Tibial artery (tissue), 4 donors: Measurements from ENCODE around the gene MDH1.

Source experiments
- DNase-seq, 2 donors: peaks; one replicate each; pipeline ENCODE4 v3.0.0-alpha.2; 2019
- H3K27ac ChIP-seq, 2 donors: fragments of 200-600 bp; sonication (generic) in 1 of 2; 1 replicate in 1 of 2; 2 replicates in 1 of 2; pipeline ENCODE4 v1.5.1; 2018 to 2019; ENCODE audit warnings: mild to moderate bottlenecking in 1 of 2
- H3K27me3 ChIP-seq, 2 donors: fragments of 200-600 bp; sonication (generic) in 1 of 2; one replicate each; pipeline versions ENCODE4 v1.5.1 to v1.6.0; 2016 to 2019
- H3K36me3 ChIP-seq, 3 donors: fragments of 200-600 bp; sonication (generic) in 2 of 3; one replicate each; pipeline ENCODE4 v1.5.1; 2016 to 2019; ENCODE audit warnings: mild to moderate bottlenecking in 2 of 3
- H3K4me1 ChIP-seq, 4 donors: fragments of 200-600 bp; sonication (generic) in 2 of 4; 1 replicate in 3 of 4; 2 replicates in 1 of 4; pipeline ENCODE4 v1.5.1; 2016 to 2019
- H3K4me3 ChIP-seq, 2 donors: fragments of 200-600 bp; sonication (generic) in 1 of 2; 1 replicate in 1 of 2; 2 replicates in 1 of 2; pipeline ENCODE4 v1.5.1; 2018 to 2019; ENCODE audit warnings: mild to moderate bottlenecking in 2 of 2
- H3K9me3 ChIP-seq, 3 donors: fragments of 200-600 bp; sonication (generic) in 1 of 3; one replicate each; pipeline ENCODE4 v1.5.1; 2016 to 2019
- CTCF ChIP-seq, 2 experiments: fragments of 200-600 bp in 1 of 2; fragments of 450-650 bp in 1 of 2; IDR thresholded peaks; one replicate each; pipeline ENCODE4 v1.5.1; 2017 to 2019; ENCODE audit warnings: antibody characterized with exemption in 2 of 2, mild to moderate bottlenecking in 1 of 2, moderate library complexity in 1 of 2
- intact Hi-C: fragments of 100-400 bp; cut with DNase I; formaldehyde crosslinking; loops from one replicate; pipeline ENCODE4 v1.15.0; 2023; ENCODE audit warnings: low total_unique reads

Gene MDH1

DNA sequence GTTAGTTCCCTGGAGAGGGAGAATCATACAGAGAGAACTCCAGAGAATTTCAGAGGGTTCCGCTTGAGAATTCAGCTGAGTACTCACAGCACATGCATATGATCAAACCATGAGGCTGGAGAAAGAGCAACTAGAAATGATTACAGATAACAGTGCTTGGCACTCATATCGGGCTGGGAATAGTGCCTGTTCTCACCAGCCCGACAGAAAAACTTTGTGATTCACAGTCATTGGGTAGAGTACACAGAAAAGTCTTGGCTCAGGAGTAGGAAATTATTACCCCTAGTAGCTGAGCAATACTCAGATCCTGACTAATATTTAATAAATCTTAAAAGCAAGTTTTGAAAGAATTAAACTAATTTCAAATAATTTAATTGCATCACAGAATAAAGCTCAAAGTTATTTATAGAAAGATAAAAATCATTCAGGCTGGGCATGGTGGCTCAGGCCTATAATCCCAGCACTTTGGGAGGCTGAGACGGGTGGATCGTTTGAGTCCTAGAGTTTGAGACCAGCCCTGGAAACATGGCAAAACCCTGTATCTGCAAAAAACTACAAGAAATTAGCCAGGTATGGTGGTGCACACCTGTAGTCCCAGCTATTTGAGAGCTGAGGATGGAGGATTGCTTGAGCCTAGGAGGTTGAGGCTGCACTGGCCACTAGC is 7.3 kb upstream of the MDH1 start:
- intact Hi-C loops: loop anchor here (10.0 kb wide), 1 partner anchor 877 kb away; the partner anchor contains the start of gene EHBP1
- no peak overlapping the region for H3K4me3 ChIP-seq
- H3K27ac ChIP-seq: peak overlapping the region; percentile 57 to 65
- no peaks in the 10 kb centered on the region for H3K27me3 ChIP-seq
- H3K4me1 ChIP-seq: peaks cover 0 to 15% (median 6%) of the 10 kb centered on the region in 4 donors
- TF ChIP-seq CTCF (IDR thresholded peaks at IDR 0.05): no peak
- DNase-seq: peak; percentile 64 to 80
- H3K9me3 ChIP-seq: no peaks in the 10 kb centered on the region
- H3K36me3 ChIP-seq: no peaks in the 10 kb centered on the region

- Histone ChIP-seq H3K4me1 (peaks cover 0 to 28% (median 15%) of the 10 kb centered on the region in 4 donors), H3K36me3 (no peaks in the 10 kb centered on the region), H3K4me3 (no peak overlapping the region), H3K9me3 (no peaks in the 10 kb centered on the region), H3K27ac (no peak overlapping the region), H3K27me3 (no peaks in the 10 kb centered on the region)
- DNase-seq: no peak
- intact Hi-C loops: loop anchor here (10.0 kb wide), 1 partner anchor 878 kb away; the partner anchor contains the start of gene EHBP1
- TF ChIP-seq CTCF (IDR thresholded peaks at IDR 0.05): no peak
These were observed 5.9 kb upstream of the MDH1 start for GRCh38 chr2:63582873-63583272.

DNA sequence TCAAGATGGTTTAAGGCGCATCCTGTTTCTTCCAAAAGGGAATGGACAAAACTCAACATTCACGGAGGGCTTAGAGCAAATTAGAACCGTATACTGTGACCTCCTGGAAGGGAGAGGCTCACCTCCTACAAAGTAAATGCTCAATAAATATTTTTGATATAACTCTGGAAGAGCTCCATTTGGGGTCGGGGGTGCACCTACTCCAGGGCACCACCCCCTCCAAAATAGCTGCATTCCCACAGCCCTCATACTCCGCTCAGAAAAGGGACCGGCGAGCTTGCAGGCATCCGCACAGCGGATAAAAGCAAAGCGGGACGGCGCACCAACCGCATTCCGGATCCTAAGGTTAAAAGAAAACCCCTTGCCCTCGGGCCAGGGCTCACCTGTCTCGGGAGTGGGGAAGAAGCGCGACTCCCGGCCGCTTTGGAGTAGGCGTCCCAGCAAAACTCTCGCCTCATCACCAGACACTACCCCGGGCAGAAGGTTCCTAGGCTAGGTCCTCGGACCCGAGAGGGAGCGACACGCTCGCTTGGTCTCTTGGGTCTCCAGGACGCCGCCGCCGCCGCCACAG is 864 bp upstream of the MDH1 start:
- Histone ChIP-seq H3K4me3 (peak overlapping the region; percentile 71 to 94), H3K27me3 (no peaks in the 10 kb centered on the region), H3K27ac (peak overlapping the region; percentile 91), H3K9me3 (no peaks in the 10 kb centered on the region), H3K36me3 (no peaks in the 10 kb centered on the region), H3K4me1 (peaks cover 0 to 39% (median 27%) of the 10 kb centered on the region in 4 donors)
- DNase-seq: no peak
- no peak for TF ChIP-seq CTCF (IDR thresholded peaks at IDR 0.05)
- intact Hi-C loops: loop anchor here (10.0 kb wide), 1 partner anchor 883 kb away; the partner anchor contains the start of gene EHBP1

- Histone ChIP-seq H3K27me3 (no peaks in the 10 kb centered on the region), H3K4me1 (peaks cover 0 to 39% (median 27%) of the 10 kb centered on the region in 4 donors), H3K9me3 (no peaks in the 10 kb centered on the region), H3K4me3 (peak overlapping the region; percentile 71 to 94), H3K36me3 (peaks cover 0 to 3% (median 0%) of the 10 kb centered on the region in 3 donors), H3K27ac (peak overlapping the region; percentile 91)
- no peak for TF ChIP-seq CTCF (IDR thresholded peaks at IDR 0.05)
- DNase-seq: no peak
- intact Hi-C loops: loop anchor here (10.0 kb wide), 1 partner anchor 885 kb away; the partner anchor contains the start of gene EHBP1
These were observed 590 bp downstream of the MDH1 start for GRCh38 chr2:63589148-63589958.

DNA sequence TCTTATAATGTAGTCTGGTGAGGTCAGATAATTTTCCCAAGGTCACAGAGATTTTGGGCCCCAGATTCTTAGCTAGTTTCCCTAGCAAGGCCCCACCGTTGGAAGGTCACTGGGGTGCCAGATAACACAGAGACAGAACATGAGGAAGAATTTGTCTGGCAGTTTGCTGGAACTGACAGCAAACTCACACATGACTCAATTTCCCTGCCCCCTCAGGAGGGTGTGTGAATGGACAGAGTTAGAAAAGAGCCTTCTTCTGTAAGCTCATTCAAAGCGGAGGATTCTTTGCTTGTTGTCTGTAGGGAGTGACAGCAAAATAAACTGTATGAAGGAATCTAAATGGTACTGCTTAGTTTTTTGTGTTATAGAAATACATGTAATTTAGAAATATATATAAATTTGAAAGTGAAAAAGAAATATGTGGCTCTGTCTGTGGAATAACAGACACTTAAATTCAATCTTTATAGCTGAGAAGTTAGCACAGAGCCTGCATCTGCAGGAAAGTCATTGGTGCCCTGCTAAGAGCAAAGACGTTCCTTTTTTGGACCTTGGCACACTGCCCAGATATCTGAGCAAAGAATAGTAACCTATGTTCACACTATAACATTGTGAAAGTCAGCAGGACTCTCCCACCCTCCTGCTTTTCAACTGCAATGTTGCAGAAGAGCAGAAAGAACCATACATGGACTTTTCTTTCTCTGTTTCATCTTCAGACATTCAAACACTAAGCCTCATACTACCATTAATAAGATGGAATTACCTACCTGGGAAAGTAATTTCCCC is 2.1 kb downstream of the MDH1 start:
- Histone ChIP-seq H3K27ac (no peak overlapping the region), H3K9me3 (no peaks in the 10 kb centered on the region), H3K27me3 (no peaks in the 10 kb centered on the region), H3K4me3 (peak overlapping the region in 1 of 2 donors; percentile 71), H3K36me3 (peaks cover 12 to 14% (median 12%) of the 10 kb centered on the region in 3 donors), H3K4me1 (peaks cover 0 to 39% (median 27%) of the 10 kb centered on the region in 4 donors)
- intact Hi-C loops: no loop called here
- TF ChIP-seq CTCF (IDR thresholded peaks at IDR 0.05): no peak
- peak in 1 of 2 donors; percentile 41 for DNase-seq
